ENCODE measurements around the gene TSPAN5. TPM values are rescaled to one million over a fixed set of nuclear protein-coding genes. Genes with fewer than 3 reads are reported as not detected.

The TSPAN5 gene
- polyA plus RNA-seq, 1 experiment = 190 TPM

DNA sequence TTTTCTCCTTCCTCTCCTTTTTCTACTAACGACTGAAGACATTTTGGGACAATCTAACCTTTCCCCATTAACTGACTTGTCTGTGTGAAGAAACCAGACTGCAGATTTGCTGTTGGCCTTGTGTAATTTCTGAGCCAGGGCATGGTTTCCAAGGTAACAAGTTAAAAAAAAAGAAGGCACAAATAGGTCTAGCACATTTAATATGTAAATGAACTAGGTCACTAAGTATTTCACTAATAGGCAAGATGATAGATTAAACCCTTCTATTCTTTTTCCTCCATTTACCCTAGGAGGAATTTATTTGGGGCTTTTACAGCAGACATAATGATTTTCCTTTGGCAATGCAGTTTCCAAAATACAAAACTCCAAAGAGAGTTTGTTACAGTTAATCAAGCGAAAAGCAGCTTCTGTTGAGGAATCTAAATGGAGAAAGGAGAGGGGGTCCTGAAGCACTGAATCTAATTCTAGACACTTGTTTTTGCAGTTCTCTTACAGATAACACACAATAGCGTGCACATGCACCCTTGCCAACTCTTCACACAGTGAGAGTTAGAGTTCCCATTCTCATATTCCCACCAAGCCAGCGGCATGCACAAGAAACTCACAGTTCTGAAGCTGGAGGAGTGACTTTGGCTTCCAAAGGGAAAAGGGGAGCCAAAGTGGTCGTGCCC is 72.0 kb downstream of the TSPAN5 start:
- ChIA-PET POLR2A (no interaction called here), CTCF (no interaction called here)
- Histone ChIP-seq H3K27me3 (ENCODE audit: control insufficient read depth, insufficient read depth, low read length) (no peaks in the 10 kb centered on the region), H3K9me3 (ENCODE audit: control insufficient read depth, insufficient read depth, low read length) (no peaks in the 10 kb centered on the region; the same call in 1 of the 2 replicates), H3K27ac (ENCODE audit: low read depth, low read length) (no peak overlapping the region), H3K4me3 (ENCODE audit: low read depth, low read length) (no peak overlapping the region)
- no peak for DNase-seq (ENCODE audit: low read depth, low spot score)
- no peak for TF ChIP-seq CTCF (IDR thresholded peaks at IDR 0.05; ENCODE audit: low read depth, low read length)

DNA sequence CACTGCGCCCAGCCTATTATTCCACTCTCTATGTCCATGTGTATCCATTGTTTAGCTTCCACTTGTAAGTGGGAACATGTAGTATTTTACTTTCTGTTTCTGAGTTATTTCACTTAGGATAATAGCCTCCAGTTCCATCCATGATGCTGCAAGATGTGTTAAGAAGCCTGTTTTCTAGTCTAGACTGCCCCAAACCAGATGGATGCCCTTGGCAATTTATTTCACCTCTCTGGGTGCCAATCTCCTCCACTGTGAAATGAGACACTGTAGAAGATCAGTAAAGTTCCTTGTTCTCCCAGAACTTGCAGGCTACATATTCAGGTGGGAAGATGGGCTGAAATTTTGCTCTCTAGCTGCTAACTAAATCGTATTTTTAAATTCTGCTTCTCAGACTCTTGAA is 72.8 kb downstream of the TSPAN5 start:
- DNase-seq (ENCODE audit: low read depth, low spot score) = no peak
- no peak overlapping the region for H3K27ac ChIP-seq (ENCODE audit: low read depth, low read length)
- ChIA-PET CTCF (no interaction called here), POLR2A (no interaction called here)
- no peaks in the 10 kb centered on the region for H3K27me3 ChIP-seq (ENCODE audit: control insufficient read depth, insufficient read depth, low read length)
- no peaks in the 10 kb centered on the region; the same call in 1 of the 2 replicates for H3K9me3 ChIP-seq (ENCODE audit: control insufficient read depth, insufficient read depth, low read length)
- no peak overlapping the region for H3K4me3 ChIP-seq (ENCODE audit: low read depth, low read length)
- TF ChIP-seq CTCF (IDR thresholded peaks at IDR 0.05; ENCODE audit: low read depth, low read length) = no peak

- TF ChIP-seq CTCF (IDR thresholded peaks at IDR 0.05; ENCODE audit: low read depth, low read length) = no peak
- Histone ChIP-seq H3K27ac (ENCODE audit: low read depth, low read length) (no peak overlapping the region), H3K9me3 (ENCODE audit: control insufficient read depth, insufficient read depth, low read length) (no peaks in the 10 kb centered on the region; the same call in 1 of the 2 replicates), H3K27me3 (ENCODE audit: control insufficient read depth, insufficient read depth, low read length) (no peaks in the 10 kb centered on the region), H3K4me3 (ENCODE audit: low read depth, low read length) (no peak overlapping the region)
- ChIA-PET CTCF (no interaction called here), POLR2A (no interaction called here)
- DNase-seq (ENCODE audit: low read depth, low spot score) = no peak
These were observed 74.1 kb downstream of the TSPAN5 start for GRCh38 chr4:98584265-98584664.

DNA sequence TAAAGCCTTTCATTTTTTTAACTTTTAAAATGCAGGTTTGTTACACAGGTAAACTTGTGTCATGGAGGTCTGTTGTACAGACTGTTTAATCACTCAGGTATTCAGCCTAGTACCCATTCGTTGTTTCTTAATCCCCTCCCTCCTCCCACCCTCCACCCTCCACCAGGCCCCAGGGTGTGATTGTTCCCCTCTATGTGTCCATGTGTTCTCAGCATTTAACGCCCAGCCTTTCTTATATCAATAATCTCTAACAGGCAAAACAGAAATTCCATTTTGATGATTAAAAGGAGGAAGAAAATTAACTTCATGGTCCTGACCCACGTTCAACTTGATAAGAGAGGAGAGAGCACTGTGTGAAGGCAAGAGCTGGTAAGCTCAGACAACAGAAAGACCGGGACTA is 75.1 kb downstream of the TSPAN5 start:
- Histone ChIP-seq H3K27me3 (ENCODE audit: control insufficient read depth, insufficient read depth, low read length) (no peaks in the 10 kb centered on the region), H3K27ac (ENCODE audit: low read depth, low read length) (no peak overlapping the region), H3K4me3 (ENCODE audit: low read depth, low read length) (no peak overlapping the region), H3K9me3 (ENCODE audit: control insufficient read depth, insufficient read depth, low read length) (no peaks in the 10 kb centered on the region; the same call in 1 of the 2 replicates)
- DNase-seq (ENCODE audit: low read depth, low spot score) = no peak
- TF ChIP-seq CTCF (IDR thresholded peaks at IDR 0.05; ENCODE audit: low read depth, low read length) = no peak
- CTCF ChIA-PET = no interaction called here
- POLR2A ChIA-PET = no interaction called here

DNA sequence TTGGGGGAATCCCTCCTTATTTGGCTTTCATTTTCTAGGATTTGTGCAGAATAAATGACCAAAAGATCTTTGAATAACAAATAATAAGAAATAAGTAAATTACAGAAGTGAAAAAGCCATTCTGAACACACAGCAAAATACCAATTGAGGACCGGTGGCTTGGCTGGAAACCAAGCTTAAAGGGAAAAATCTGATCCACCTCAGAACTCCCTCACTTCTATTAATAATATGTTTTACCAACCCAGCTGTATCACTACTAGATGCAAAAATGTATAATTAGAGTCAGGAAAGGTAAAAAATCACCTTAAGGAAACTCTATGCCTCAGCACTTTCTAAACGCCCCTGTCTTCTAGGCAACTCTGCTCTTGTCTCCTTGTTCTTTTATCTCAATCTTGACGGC is 77.3 kb downstream of the TSPAN5 start:
- POLR2A ChIA-PET = no interaction called here
- H3K4me3 ChIP-seq (ENCODE audit: low read depth, low read length) = no peak overlapping the region
- CTCF ChIA-PET = no interaction called here
- DNase-seq (ENCODE audit: low read depth, low spot score) = no peak
- TF ChIP-seq CTCF (IDR thresholded peaks at IDR 0.05; ENCODE audit: low read depth, low read length) = no peak
- H3K9me3 ChIP-seq (ENCODE audit: control insufficient read depth, insufficient read depth, low read length) = no peaks in the 10 kb centered on the region; the same call in 1 of the 2 replicates
- H3K27me3 ChIP-seq (ENCODE audit: control insufficient read depth, insufficient read depth, low read length) = no peaks in the 10 kb centered on the region
- no peak overlapping the region for H3K27ac ChIP-seq (ENCODE audit: low read depth, low read length)

All from AG04450 (cell line).